ENCODE results near the gene AUNIP.

Gene AUNIP

GRCh38 chr1:25885602-25886001, 26.3 kb upstream of the AUNIP start:
- DNase-seq, result no peak

- DNase-seq, result no peak
These were observed 22.0 kb upstream of the AUNIP start for GRCh38 chr1:25881266-25881665.

GRCh38 chr1:25880518-25880917, 21.3 kb upstream of the AUNIP start:
- no peak for DNase-seq

- no peak for DNase-seq
These were observed 20.4 kb upstream of the AUNIP start for GRCh38 chr1:25879675-25880074.

- no peak for DNase-seq
These were observed 19.4 kb upstream of the AUNIP start for GRCh38 chr1:25878690-25879089.

- DNase-seq, result no peak
These were observed 17.9 kb upstream of the AUNIP start for GRCh38 chr1:25877155-25877554.

GRCh38 chr1:25876693-25877077, 17.4 kb upstream of the AUNIP start:
- no peak for DNase-seq

- DNase-seq, result no peak
These were observed 16.8 kb upstream of the AUNIP start for GRCh38 chr1:25875856-25876692.

GRCh38 chr1:25875154-25875855, 16.0 kb upstream of the AUNIP start, which contains the start of gene PAQR7:
Gene PAQR7 (minus strand): TSS chr1:25875708. CDS start chr1:25863839, 11,869 bp downstream.
- peak; percentile 71 for DNase-seq

GRCh38 chr1:25874635-25875153, 15.4 kb upstream of the AUNIP start:
- no peak for DNase-seq

GRCh38 chr1:25874209-25874608, 15.0 kb upstream of the AUNIP start:
- DNase-seq, result no peak

- no peak for DNase-seq
These were observed 13.9 kb upstream of the AUNIP start for GRCh38 chr1:25873120-25873519.

- DNase-seq, result no peak
These were observed 13.5 kb upstream of the AUNIP start for GRCh38 chr1:25872713-25873112.

GRCh38 chr1:25871704-25872494, 12.6 kb upstream of the AUNIP start:
- DNase-seq, result no peak

GRCh38 chr1:25871086-25871703, 11.9 kb upstream of the AUNIP start:
- no peak for DNase-seq

- no peak for DNase-seq
These were observed 11.4 kb upstream of the AUNIP start for GRCh38 chr1:25870614-25871013.

GRCh38 chr1:25869909-25870606, 10.8 kb upstream of the AUNIP start:
- no peak for DNase-seq

- no peak for DNase-seq
These were observed 8.1 kb upstream of the AUNIP start for GRCh38 chr1:25867210-25867991.

GRCh38 chr1:25866288-25866687, 7.0 kb upstream of the AUNIP start:
- DNase-seq, result no peak

- DNase-seq, result no peak
These were observed 5.2 kb upstream of the AUNIP start for GRCh38 chr1:25864434-25864833.
